DOHH2 (cell line): ENCODE results near the gene RNF169.
A peak's percentile ranks its signal among the peaks of the same experiment; 100 is the strongest.

Experiments
- H3F3A ChIP-seq: fragments of 200-600 bp; sonication (generic), shearing (Covaris generic); 2 replicates; pipeline ENCODE4 v1.6.0; 2016; ENCODE audit warnings: antibody characterized with exemption, mild to moderate bottlenecking; ENCODE audit not compliant: control insufficient read depth, insufficient read depth
- H3K27ac ChIP-seq: fragments of 200-600 bp; sonication (generic); 2 replicates; pipeline ENCODE4 v1.5.1; 2014; ENCODE audit warnings: low read depth, mild to moderate bottlenecking, low read length, moderate library complexity
- H3K27me3 ChIP-seq: fragments of 200-600 bp; sonication (generic); 2 replicates; pipeline ENCODE4 v1.6.1; 2014; ENCODE audit warnings: mild to moderate bottlenecking, low read length, mixed read lengths; ENCODE audit not compliant: control insufficient read depth
- H3K36me3 ChIP-seq: fragments of 200-600 bp; sonication (generic); 2 replicates; pipeline ENCODE4 v1.6.1; 2014; ENCODE audit warnings: mild to moderate bottlenecking, low read length, moderate library complexity, mixed read lengths; ENCODE audit not compliant: control insufficient read depth
- H3K4me1 ChIP-seq: fragments of 200-600 bp; sonication (generic); 2 replicates; pipeline ENCODE4 v1.6.1; 2014; ENCODE audit warnings: mild to moderate bottlenecking, low read length, mixed read lengths; ENCODE audit not compliant: control insufficient read depth
- H3K4me2 ChIP-seq: fragments of 200-600 bp; sonication (generic); 2 replicates; pipeline ENCODE4 v1.6.0; 2014; ENCODE audit warnings: mild to moderate bottlenecking, low read length, moderate library complexity
- H3K4me3 ChIP-seq: fragments of 200-600 bp; sonication (generic); 2 replicates; pipeline ENCODE4 v1.5.1; 2014; ENCODE audit warnings: mild to moderate bottlenecking, low read length, mixed read lengths
- H3K79me2 ChIP-seq: fragments of 200-600 bp; sonication (generic); 2 replicates; pipeline ENCODE4 v1.6.1; 2014; ENCODE audit warnings: mild to moderate bottlenecking, low read length, mixed read lengths; ENCODE audit not compliant: control insufficient read depth
- H3K9me2 ChIP-seq: fragments of 200-600 bp; sonication (generic); replicated peaks from 2 replicates; pipeline ENCODE4 v1.6.1; 2014; ENCODE audit warnings: mild to moderate bottlenecking, low read length, mixed read lengths; ENCODE audit not compliant: control insufficient read depth
- H3K9me3 ChIP-seq: fragments of 200-600 bp; sonication (generic); 2 replicates; pipeline ENCODE4 v1.6.1; 2014; ENCODE audit warnings: antibody characterized with exemption, low read length, mixed read lengths; ENCODE audit not compliant: control insufficient read depth, insufficient read depth
- H4K20me1 ChIP-seq: fragments of 200-600 bp; sonication (generic); 2 replicates; pipeline ENCODE4 v1.6.0; 2014; ENCODE audit warnings: low read depth, mild to moderate bottlenecking, antibody characterized with exemption, low read length, moderate library complexity; ENCODE audit not compliant: control insufficient read depth, insufficient read depth
- CTCF ChIP-seq: fragments of 200-600 bp; sonication (generic); IDR thresholded peaks from one replicate; pipeline ENCODE4 v1.5.1; 2014; ENCODE audit warnings: antibody characterized with exemption, mild to moderate bottlenecking, low read depth, low read length; ENCODE audit not compliant: poor library complexity, severe bottlenecking
- EZH2phosphoT487 ChIP-seq: fragments of 200-600 bp; sonication (generic); IDR thresholded peaks from 2 replicates; pipeline ENCODE4 v1.6.1; 2017; ENCODE audit warnings: borderline replicate concordance, mild to moderate bottlenecking, antibody characterized with exemption, low read length, moderate library complexity, mixed read lengths

The RNF169 gene

GRCh38 chr11:74739546-74740270, 8.9 kb upstream of the RNF169 start:
- H3K4me1 ChIP-seq = no peaks in the 10 kb centered on the region
- no peak overlapping the region for H3K4me2 ChIP-seq
- no peaks in the 10 kb centered on the region for H3K79me2 ChIP-seq
- no peaks in the 10 kb centered on the region for H3K36me3 ChIP-seq
- no peak overlapping the region for H3K4me3 ChIP-seq
- no peaks in the 10 kb centered on the region for H4K20me1 ChIP-seq
- H3K27me3 ChIP-seq = peaks cover 15% of the 10 kb centered on the region
- TF ChIP-seq EZH2phosphoT487 = no peak
- peak; percentile 96 for TF ChIP-seq CTCF
- H3K9me2 ChIP-seq = no peaks in the 10 kb centered on the region
- H3F3A ChIP-seq = no peaks in the 10 kb centered on the region
- H3K27ac ChIP-seq = no peak overlapping the region
- no peaks in the 10 kb centered on the region for H3K9me3 ChIP-seq

- no peaks in the 10 kb centered on the region for H3K36me3 ChIP-seq
- TF ChIP-seq EZH2phosphoT487 = no peak
- TF ChIP-seq CTCF = no peak
Measured at GRCh38 chr11:74742070-74742469, 6.6 kb upstream of the RNF169 start.

GRCh38 chr11:74743640-74744039, 5.0 kb upstream of the RNF169 start:
- Histone ChIP-seq H3K4me1 (peaks cover 8% of the 10 kb centered on the region), H3K79me2 (no peaks in the 10 kb centered on the region), H3K27ac (no peak overlapping the region), H3K9me2 (no peaks in the 10 kb centered on the region), H3K9me3 (no peaks in the 10 kb centered on the region), H3K27me3 (peaks cover 5% of the 10 kb centered on the region), H4K20me1 (no peaks in the 10 kb centered on the region), H3K4me2 (no peak overlapping the region), H3K4me3 (no peak overlapping the region), H3F3A (no peaks in the 10 kb centered on the region), H3K36me3 (no peaks in the 10 kb centered on the region)
- TF ChIP-seq CTCF = no peak
- no peak for TF ChIP-seq EZH2phosphoT487

More at GRCh38 chr11:74742070-74742469, 6.6 kb upstream of the RNF169 start:
- no peaks in the 10 kb centered on the region for H3K4me1 ChIP-seq
- no peak overlapping the region for H3K27ac ChIP-seq
- no peaks in the 10 kb centered on the region for H3F3A ChIP-seq
- H3K79me2 ChIP-seq = no peaks in the 10 kb centered on the region
- H3K4me2 ChIP-seq = no peak overlapping the region
- no peaks in the 10 kb centered on the region for H4K20me1 ChIP-seq
- H3K27me3 ChIP-seq = peaks cover 5% of the 10 kb centered on the region
- no peaks in the 10 kb centered on the region for H3K9me3 ChIP-seq
- no peak overlapping the region for H3K4me3 ChIP-seq
- no peaks in the 10 kb centered on the region for H3K9me2 ChIP-seq
